GM12801 (cell line): Measurements from ENCODE around the gene GRIN1.

Experiments used
- CTCF ChIP-seq: IDR thresholded peaks from one replicate; pipeline ENCODE4 v1.5.1; 2011; ENCODE audit warnings: control low read depth; ENCODE audit not compliant: insufficient read length; ENCODE audit errors: extremely low read depth

Gene GRIN1

GRCh38 chr9:137194388-137194787 lies 55.4 kb downstream of the GRIN1 start:
- no peak for TF ChIP-seq CTCF

GRCh38 chr9:137194909-137195308 lies 56.0 kb downstream of the GRIN1 start:
- TF ChIP-seq CTCF: no peak

- TF ChIP-seq CTCF: no peak
Observed at GRCh38 chr9:137195525-137196220, 56.7 kb downstream of the GRIN1 start.

GRCh38 chr9:137198051-137198901 lies 59.3 kb downstream of the GRIN1 start:
- no peak for TF ChIP-seq CTCF

- no peak for TF ChIP-seq CTCF
Observed at GRCh38 chr9:137198902-137199283, 59.9 kb downstream of the GRIN1 start.

- no peak for TF ChIP-seq CTCF
Observed at GRCh38 chr9:137199411-137200121, 60.6 kb downstream of the GRIN1 start.
